H9 (cell line): ENCODE measurements around the gene PTPN3. TPM values are rescaled to one million over a fixed set of nuclear protein-coding genes. Genes with fewer than 3 reads are reported as not detected.

ENCODE experiments used
- DNase-seq: peaks from one replicate; pipeline ENCODE4 v3.0.0-alpha.2; 2017
- H2AFZ ChIP-seq: one replicate; pipeline ENCODE4 v1.6.1; 2013; ENCODE audit warnings: mild to moderate bottlenecking, low read length, control low read depth, moderate library complexity
- H2AK5ac ChIP-seq: 2 replicates; pipeline ENCODE4 v1.6.1; 2013; ENCODE audit warnings: low read length, control low read depth, mixed read lengths; ENCODE audit not compliant: insufficient read length
- H2BK120ac ChIP-seq: one replicate; pipeline ENCODE4 v1.6.1; 2013; ENCODE audit warnings: low read depth, mild to moderate bottlenecking, low read length, control low read depth, inconsistent platforms; ENCODE audit not compliant: poor library complexity, severe bottlenecking
- H2BK12ac ChIP-seq: 2 replicates; pipeline ENCODE4 v1.6.1; 2013; ENCODE audit warnings: low read length, control low read depth, mixed read lengths, low read depth; ENCODE audit not compliant: insufficient read length
- H2BK15ac ChIP-seq: 2 replicates; pipeline ENCODE4 v1.6.1; 2013; ENCODE audit warnings: low read depth, low read length, control low read depth
- H2BK20ac ChIP-seq: one replicate; pipeline ENCODE4 v1.6.1; 2013; ENCODE audit warnings: low read depth, mild to moderate bottlenecking, low read length, control low read depth, inconsistent platforms; ENCODE audit not compliant: poor library complexity, severe bottlenecking
- H2BK5ac ChIP-seq: 2 replicates; pipeline ENCODE4 v1.6.1; 2013; ENCODE audit warnings: low read length, control low read depth, mixed read lengths; ENCODE audit not compliant: insufficient read length
- H3K14ac ChIP-seq: 2 replicates; pipeline ENCODE4 v1.6.1; 2013; ENCODE audit warnings: low read length, control low read depth; ENCODE audit not compliant: insufficient read depth
- H3K18ac ChIP-seq: 2 replicates; pipeline ENCODE4 v1.6.1; 2013; ENCODE audit warnings: low read depth, mild to moderate bottlenecking, mixed read lengths, low read length, control low read depth; ENCODE audit not compliant: insufficient read length
- H3K23ac ChIP-seq: 2 replicates; pipeline ENCODE4 v1.6.1; 2013; ENCODE audit warnings: low read length, control low read depth, mixed read lengths, low read depth; ENCODE audit not compliant: insufficient read length
- H3K23me2 ChIP-seq: 2 replicates; pipeline ENCODE4 v1.6.1; 2013; ENCODE audit warnings: low read depth, mild to moderate bottlenecking, mixed read lengths, low read length, control low read depth; ENCODE audit not compliant: insufficient read length, poor library complexity, severe bottlenecking
- H3K27ac ChIP-seq: 2 replicates; pipeline ENCODE4 v1.5.1; 2013; ENCODE audit warnings: low read length, control low read depth, mixed read lengths, low read depth; ENCODE audit not compliant: insufficient read length
- H3K27me3 ChIP-seq: 2 replicates; pipeline ENCODE4 v1.6.1; 2013; ENCODE audit warnings: low read length, control low read depth, inconsistent platforms; ENCODE audit not compliant: insufficient read depth
- H3K4ac ChIP-seq: 2 replicates; pipeline ENCODE4 v1.6.1; 2013; ENCODE audit warnings: low read depth, mild to moderate bottlenecking, control low read depth, inconsistent platforms, low read length, moderate library complexity
- H3K4me1 ChIP-seq: 2 replicates; pipeline ENCODE4 v1.6.1; 2013; ENCODE audit warnings: low read length, control low read depth, inconsistent platforms; ENCODE audit not compliant: insufficient read depth
- H3K4me2 ChIP-seq: 2 replicates; pipeline ENCODE4 v1.6.1; 2013; ENCODE audit warnings: low read length, control low read depth, mixed read lengths; ENCODE audit not compliant: insufficient read length, insufficient read depth
- H3K56ac ChIP-seq: 2 replicates; pipeline ENCODE4 v1.6.1; 2013; ENCODE audit warnings: low read depth, mild to moderate bottlenecking, mixed read lengths, low read length, control low read depth; ENCODE audit not compliant: insufficient read length
- H3K79me1 ChIP-seq: 2 replicates; pipeline ENCODE4 v1.6.1; 2013; ENCODE audit warnings: low read depth, mild to moderate bottlenecking, moderate library complexity, low read length, control low read depth, inconsistent platforms; ENCODE audit not compliant: insufficient read depth, poor library complexity, severe bottlenecking
- H3K79me2 ChIP-seq: 2 replicates; pipeline ENCODE4 v1.6.1; 2013; ENCODE audit warnings: low read length, control low read depth, inconsistent platforms; ENCODE audit not compliant: insufficient read depth
- H3K9ac ChIP-seq: 2 replicates; pipeline ENCODE4 v1.6.1; 2013; ENCODE audit warnings: low read length, control low read depth, mixed read lengths; ENCODE audit not compliant: insufficient read length; ENCODE audit errors: extremely low read depth
- H3K9me3 ChIP-seq: one replicate; pipeline ENCODE4 v1.6.1; 2013; ENCODE audit warnings: low read depth, low read length, inconsistent platforms; ENCODE audit not compliant: control insufficient read depth
- H3T11ph ChIP-seq: one replicate; pipeline ENCODE4 v1.6.1; 2013; ENCODE audit warnings: mild to moderate bottlenecking, low read length, control low read depth, inconsistent platforms
- H4K20me1 ChIP-seq: one replicate; pipeline ENCODE4 v1.6.1; 2013; ENCODE audit not compliant: control insufficient read depth, insufficient read length, insufficient read depth
- H4K5ac ChIP-seq: 2 replicates; pipeline ENCODE4 v1.6.1; 2013; ENCODE audit warnings: low read depth, mild to moderate bottlenecking, mixed read lengths, low read length, control low read depth; ENCODE audit not compliant: insufficient read length
- H4K8ac ChIP-seq: replicated peaks from 2 replicates; pipeline ENCODE4 v1.6.1; 2013; ENCODE audit warnings: low read length, control low read depth, mixed read lengths, low read depth; ENCODE audit not compliant: insufficient read length
- H4K91ac ChIP-seq: 2 replicates; pipeline ENCODE4 v1.6.1; 2013; ENCODE audit warnings: low read depth, mild to moderate bottlenecking, moderate library complexity, mixed read lengths, low read length, control low read depth; ENCODE audit not compliant: insufficient read length
- H3K27ac Mint-ChIP-seq, 3 experiments: 2 replicates in 2 of 3; 3 replicates in 1 of 3; pipeline ENCODE4 v1.8.0; 2020 to 2021; ENCODE audit warnings: mixed read lengths in 3 of 3, mild to moderate bottlenecking in 1 of 3, moderate library complexity in 1 of 3
- H3K27me3 Mint-ChIP-seq: 2 replicates; pipeline ENCODE4 v1.8.0; 2021; ENCODE audit warnings: low read depth, mild to moderate bottlenecking, moderate library complexity, mixed read lengths
- H3K36me3 Mint-ChIP-seq, 3 experiments: 2 replicates in 2 of 3; 3 replicates in 1 of 3; pipeline ENCODE4 v1.8.0; 2020 to 2021; ENCODE audit warnings: low read depth in 3 of 3, mixed read lengths in 3 of 3; ENCODE audit not compliant: insufficient read depth in 1 of 3
- H3K4me1 Mint-ChIP-seq, 2 experiments: 2 replicates each; pipeline ENCODE4 v1.8.0; 2020; ENCODE audit warnings: mixed read lengths in 2 of 2
- H3K4me3 Mint-ChIP-seq, 2 experiments: 2 replicates in 1 of 2; 3 replicates in 1 of 2; pipeline ENCODE4 v1.8.0; 2020 to 2021; ENCODE audit warnings: mild to moderate bottlenecking in 2 of 2, mixed read lengths in 2 of 2, moderate library complexity in 1 of 2
- H3K9me3 Mint-ChIP-seq, 2 experiments: 2 replicates in 1 of 2; 3 replicates in 1 of 2; pipeline ENCODE4 v1.8.0; 2020; ENCODE audit warnings: mild to moderate bottlenecking in 2 of 2, mixed read lengths in 2 of 2, moderate library complexity in 1 of 2
- CTCF ChIP-seq: fragments of 200-600 bp; sonication (generic); conservative IDR thresholded peaks from 3 replicates; pipeline ENCODE4 v1.8.0; 2021; ENCODE audit warnings: antibody characterized with exemption, mild to moderate bottlenecking
- WGBS: extraction: QIAGEN DNeasy Blood & Tissue Kit; methylation state at CpG from one replicate; pipeline ENCODE4 v1.1.7; 2013; ENCODE audit warnings: missing lambda C conversion rate, low lambda C conversion rate, mixed read lengths; ENCODE audit not compliant: insufficient read length; ENCODE audit errors: extremely low coverage; 5-methylcytosine and 5-hydroxymethylcytosine counted together
- total RNA-seq: library from RNA; stranded (reverse); gene quantifications from 2 replicates; pipeline ENCODE4 v1.2.1, GENCODE V29; 2021

PTPN3 gene
- total RNA-seq, 1 experiment from 2014 or later = 2.6 TPM

DNA sequence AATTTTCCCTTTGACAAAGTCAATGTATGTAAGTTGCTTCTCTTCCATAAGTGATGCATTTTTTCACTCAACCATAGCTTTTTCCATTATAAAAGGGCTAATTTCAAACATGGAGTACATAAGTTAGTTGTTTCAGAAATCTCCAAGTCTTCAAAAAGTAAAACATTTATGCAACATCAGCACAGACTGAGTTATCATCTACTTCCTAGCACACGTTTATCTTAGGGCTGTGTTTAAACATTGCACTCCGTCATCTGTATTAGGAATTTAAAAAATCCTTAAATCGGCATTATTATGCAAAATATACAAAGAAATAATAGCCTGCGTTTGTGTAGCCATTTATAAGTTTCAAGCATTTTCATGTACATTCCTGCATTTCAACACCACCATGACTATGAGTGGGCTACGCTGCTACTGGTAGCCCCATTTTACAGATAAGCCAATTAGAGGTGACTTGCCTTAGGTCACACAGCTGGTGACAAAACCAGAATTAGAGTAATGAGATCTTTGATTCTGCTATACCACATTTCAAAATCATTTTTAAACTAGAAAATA lies 43.4 kb downstream of the PTPN3 start:
- Histone ChIP-seq H3K79me1 (no peaks in the 10 kb centered on the region), H3K18ac (no peak overlapping the region), H3K79me2 (no peaks in the 10 kb centered on the region), H3K4ac (no peak overlapping the region), H3T11ph (no peak overlapping the region), H2BK15ac (no peak overlapping the region), H3K9me3 (no peaks in the 10 kb centered on the region), H3K14ac (no peak overlapping the region), H2BK12ac (no peak overlapping the region), H2AK5ac (no peak overlapping the region), H4K5ac (no peak overlapping the region), H2BK120ac (no peak overlapping the region), H4K91ac (no peak overlapping the region), H2BK20ac (no peak overlapping the region), H4K8ac (no peak overlapping the region), H3K23me2 (no peaks in the 10 kb centered on the region), H3K4me1 (peaks cover 2% of the 10 kb centered on the region; the same call in 1 of the 2 replicates), H3K56ac (no peak overlapping the region), H4K20me1 (no peaks in the 10 kb centered on the region), H2AFZ (no peak overlapping the region), H3K27ac (no peak overlapping the region), H2BK5ac (no peak overlapping the region), H3K23ac (no peak overlapping the region), H3K27me3 (no peaks in the 10 kb centered on the region), H3K9ac (no peak overlapping the region), H3K4me2 (no peak overlapping the region)
- no peaks in the 10 kb centered on the region for H3K9me3 Mint-ChIP-seq
- DNase-seq = no peak
- H3K27me3 Mint-ChIP-seq = no peaks in the 10 kb centered on the region
- H3K36me3 Mint-ChIP-seq = no peaks in the 10 kb centered on the region
- H3K4me3 Mint-ChIP-seq = no peak overlapping the region
- no CpG with 5 or more reads among the region's 5 CpGs for WGBS
- no peak for TF ChIP-seq CTCF
- peaks cover 15 to 16% of the 10 kb centered on the region in 2 experiments for H3K4me1 Mint-ChIP-seq
- H3K27ac Mint-ChIP-seq = no peak overlapping the region
